GM12878 (cell line): ENCODE measurements around the gene DNAJB6. TPM values are rescaled to one million over a fixed set of nuclear protein-coding genes. Genes with fewer than 3 reads are reported as not detected.

Source experiments
- ATAC-seq: fragments of 200-7000 bp; cut with Tn5 transposase; 3 replicates; pipeline ENCODE4 v1.9.1; 2020; ENCODE audit warnings: mild to moderate bottlenecking, moderate library complexity
- BruUV-seq: library from RNA; stranded (reverse); fragments of 400-500 nt; replicated peaks from 2 replicates; lab custom pipeline; 2021; lab: Mats Ljungman, UMichigan
- CTCF ChIA-PET: fragments of 300-600 bp; sonication (Branson Sonifier 250); formaldehyde crosslinking; extraction: SDS; loops from one replicate; lab custom pipeline; 2021; ENCODE audit warnings: inconsistent platforms; lab: Yijun Ruan, JAX
- POLR2A ChIA-PET: fragments of 350-600 bp; formaldehyde crosslinking; extraction: SDS; loops from one replicate; lab custom pipeline; 2021; ENCODE audit warnings: inconsistent platforms; lab: Charles Lee
- RAD21 ChIA-PET: fragments of 300-600 bp; sonication (Branson Sonifier 250); formaldehyde crosslinking; loops from one replicate; lab custom pipeline; 2023; ENCODE audit warnings: antibody characterized with exemption; ENCODE audit not compliant: unreplicated experiment; lab: Charles Lee
- SMC1A ChIA-PET: fragments of 300-600 bp; sonication (Branson Sonifier 250); formaldehyde crosslinking; loops from one replicate; lab custom pipeline; 2023; ENCODE audit not compliant: unreplicated experiment, uncharacterized antibody; lab: Charles Lee
- DNase-seq: peaks from one replicate; pipeline ENCODE4 v3.0.0-alpha.2; 2011; ENCODE audit warnings: low read depth, low spot score
- FAIRE-seq: peaks from 3 replicates; lab custom pipeline; 2011; peaks lifted over from hg19 to GRCh38; lab: Jason Lieb, UNC
- H2AFZ ChIP-seq: 2 replicates; pipeline ENCODE4 v1.6.0; 2011; ENCODE audit warnings: low read depth, low read length, control low read depth; ENCODE audit not compliant: control insufficient read depth
- H3K27ac ChIP-seq: 2 replicates; pipeline ENCODE4 v1.5.1; 2011; ENCODE audit warnings: control low read depth; ENCODE audit not compliant: control insufficient read depth, insufficient read depth
- H3K27me3 ChIP-seq, 2 experiments: replicated peaks in 1 of 2; 2 replicates each; pipeline versions ENCODE4 v1.6.0 to v1.6.1; 2011; ENCODE audit warnings: low read length in 1 of 2; ENCODE audit not compliant: control insufficient read depth in 2 of 2, insufficient read depth in 2 of 2
- H3K36me3 ChIP-seq, 2 experiments: 2 replicates each; pipeline ENCODE4 v1.5.1; 2011; ENCODE audit warnings: low read length in 1 of 2; ENCODE audit not compliant: control insufficient read depth in 2 of 2, insufficient read depth in 2 of 2
- H3K4me1 ChIP-seq: 2 replicates; pipeline ENCODE4 v1.6.1; 2011; ENCODE audit warnings: mild to moderate bottlenecking, low read length, moderate library complexity, mixed read lengths; ENCODE audit not compliant: control insufficient read depth, insufficient read depth
- H3K4me2 ChIP-seq: 2 replicates; pipeline ENCODE4 v1.6.0; 2011; ENCODE audit warnings: control low read depth; ENCODE audit not compliant: control insufficient read depth, insufficient read depth
- H3K4me3 ChIP-seq: fragments of 200-600 bp; sonication (generic); 2 replicates; pipeline ENCODE4 v1.5.1; 2016
- H3K79me2 ChIP-seq: 2 replicates; pipeline ENCODE4 v1.6.0; 2011; ENCODE audit warnings: low read length; ENCODE audit not compliant: control insufficient read depth, insufficient read depth
- H3K9ac ChIP-seq: 2 replicates; pipeline ENCODE4 v1.8.0; 2011; ENCODE audit warnings: low read length, control low read depth, mixed read lengths; ENCODE audit not compliant: control insufficient read depth, insufficient read depth
- H3K9me3 ChIP-seq: replicated peaks from 3 replicates; pipeline ENCODE4 v1.5.1; 2011; ENCODE audit warnings: mild to moderate bottlenecking, low read length; ENCODE audit not compliant: control insufficient read depth, insufficient read depth
- H4K20me1 ChIP-seq: 2 replicates; pipeline ENCODE4 v1.6.0; 2011; ENCODE audit not compliant: control insufficient read depth, insufficient read depth
- CBX5 ChIP-seq: sonication (generic); IDR thresholded peaks from 2 replicates; pipeline ENCODE4 v1.6.1; 2016; ENCODE audit warnings: low read depth, moderate library complexity, mild to moderate bottlenecking, inconsistent platforms
- CHD4 ChIP-seq: fragments of 200-600 bp; sonication (generic); IDR thresholded peaks from 2 replicates; pipeline ENCODE4 v1.6.1; 2016; ENCODE audit warnings: mild to moderate bottlenecking
- IRF3 ChIP-seq: fragments of 450-650 bp; IDR thresholded peaks from 2 replicates; pipeline ENCODE4 v1.6.1; 2014; ENCODE audit warnings: mild to moderate bottlenecking
- IRF5 ChIP-seq: fragments of 450-650 bp; IDR thresholded peaks from 2 replicates; pipeline ENCODE4 v1.6.1; 2017; ENCODE audit warnings: borderline replicate concordance
- JUND ChIP-seq: IDR thresholded peaks from 2 replicates; pipeline ENCODE4 v1.6.1; 2012; ENCODE audit warnings: low read depth, mild to moderate bottlenecking, low read length, improper control_type of control experiment, moderate library complexity
- MEF2B ChIP-seq: fragments of 450-650 bp; IDR thresholded peaks from 2 replicates; pipeline ENCODE4 v1.6.1; 2018; ENCODE audit warnings: mild to moderate bottlenecking, moderate library complexity; ENCODE audit not compliant: partially characterized antibody, poor library complexity, severe bottlenecking
- NFYB ChIP-seq: IDR thresholded peaks from 2 replicates; pipeline ENCODE4 v1.6.1; 2011; ENCODE audit warnings: low read depth, mild to moderate bottlenecking, low read length, improper control_type of control experiment, moderate library complexity; ENCODE audit not compliant: insufficient read depth
- PAX8 ChIP-seq: fragments of 450-650 bp; IDR thresholded peaks from 2 replicates; pipeline ENCODE4 v1.6.1; 2017; ENCODE audit warnings: mild to moderate bottlenecking, moderate library complexity
- SMAD1 ChIP-seq: fragments of 450-650 bp; IDR thresholded peaks from 2 replicates; pipeline ENCODE4 v1.6.1; 2018; ENCODE audit warnings: mild to moderate bottlenecking, low read depth; ENCODE audit not compliant: partially characterized antibody
- TCF3 ChIP-seq: IDR thresholded peaks from 2 replicates; pipeline ENCODE4 v1.6.1; 2012; ENCODE audit warnings: low read depth, mild to moderate bottlenecking, low read length, borderline replicate concordance; ENCODE audit not compliant: insufficient read depth
- ZNF207 ChIP-seq: fragments of 450-650 bp; IDR thresholded peaks from 2 replicates; pipeline ENCODE4 v1.6.1; 2014; ENCODE audit warnings: antibody characterized with exemption, mild to moderate bottlenecking, borderline replicate concordance
- WGBS: methylation state at CpG from one replicate; pipeline ENCODE4 v1.1.6; 2016; ENCODE audit warnings: low lambda C conversion rate; ENCODE audit not compliant: insufficient replicate concordance, insufficient coverage; ENCODE audit errors: missing lambda C conversion rate; 5-methylcytosine and 5-hydroxymethylcytosine counted together
- in situ Hi-C: fragments of 300-500 bp; cut with MboI; formaldehyde crosslinking; loops from 9 replicates; pipeline ENCODE4 v1.14.3; 2018; ENCODE audit warnings: mixed read lengths
- intact Hi-C: fragments of 100-400 bp; cut with micrococcal nuclease; formaldehyde crosslinking; loops from one replicate; pipeline ENCODE4 v1.14.2; 2022; ENCODE audit not compliant: unreplicated experiment
- polyA plus RNA-seq, 11 experiments: library from polyadenylated mRNA; depleted of rRNA in 4 of 11; unstranded in 6 of 11; stranded (reverse) in 5 of 11; fragments of >200 nt; fragmentation: Nextera tagmentation in 4 of 11; fragmentation: Illumina TruSeq in 1 of 11; extraction: Ambion mirVana in 4 of 11; extraction: Trizol in 1 of 11; gene quantifications; 1 replicate in 1 of 11; 2 replicates in 10 of 11; pipeline versions ENCODE4 v1.2.1 to v1.2.3, GENCODE V29; 2011 to 2016; ENCODE audit warnings: inconsistent platforms in 2 of 11, missing spikeins in 2 of 11, low read depth in 1 of 11
- total RNA-seq, 4 experiments: library from RNA; depleted of rRNA in 3 of 4; stranded (reverse); fragments of >200 nt in 3 of 4; fragmentation: Illumina TruSeq in 1 of 4; extraction: Trizol in 1 of 4; gene quantifications; 2 replicates each; pipeline versions ENCODE4 v1.2.1 to v1.2.3, GENCODE V29; 2013 to 2021
- TF ChIP-seq, protein P1 (sequence below): IDR thresholded peaks from 2 replicates; pipeline ENCODE4 v1.6.1; 2012; ENCODE audit warnings: improper control_type of control experiment, low read depth, low read length; ENCODE audit not compliant: insufficient replicate concordance
- TF ChIP-seq, protein P2 (sequence below): fragments of 150-350 bp; IDR thresholded peaks from 2 replicates; pipeline ENCODE4 v1.6.1; 2014; ENCODE audit warnings: mild to moderate bottlenecking, low read depth, low read length

DNAJB6 gene
- total and polyA plus RNA-seq, 10 of the 15 experiments (the other 5 are each of a cell fraction or from before 2014, with no cell fraction given): 34.5 to 117 (median 53.1) TPM

DNA sequence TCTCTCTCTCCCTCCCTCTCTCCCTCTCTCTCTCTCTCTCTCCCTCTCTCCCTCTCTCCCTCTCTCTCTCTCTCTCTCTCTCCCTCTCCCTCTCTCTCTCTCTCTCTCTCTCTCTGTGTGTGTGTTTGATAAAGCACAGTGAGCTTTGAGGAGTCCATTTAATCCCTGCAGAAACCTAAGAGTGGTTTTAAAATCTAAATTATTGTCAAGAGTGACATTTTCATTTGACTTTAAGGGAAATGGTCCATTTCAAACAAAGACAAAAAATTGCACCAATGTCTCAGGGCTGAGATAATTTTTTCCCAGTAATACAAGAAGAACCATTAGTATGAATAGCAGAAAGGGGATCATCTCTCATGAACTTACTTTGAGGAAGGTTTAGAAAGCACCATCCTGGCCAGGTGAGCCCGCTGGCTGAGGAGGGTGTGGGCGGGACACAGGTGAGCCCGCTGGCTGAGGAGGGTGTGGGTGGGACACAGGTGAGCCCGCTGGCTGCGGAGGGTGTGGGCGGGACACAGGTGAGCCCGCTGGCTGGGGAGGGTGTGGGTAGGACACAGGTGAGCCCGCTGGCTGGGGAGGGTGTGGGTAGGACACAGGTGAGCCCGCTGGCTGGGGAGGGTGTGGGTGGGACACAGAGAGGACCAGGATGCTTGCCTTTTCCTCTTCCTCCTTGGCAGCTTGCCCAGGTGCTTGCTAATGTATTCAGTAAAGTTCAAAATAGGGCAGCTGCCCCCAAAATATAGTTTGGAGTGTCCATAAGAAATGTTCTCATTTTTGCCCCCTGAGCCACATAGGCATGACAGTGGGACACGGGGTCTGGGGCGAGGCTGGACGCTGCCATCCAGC lies 125.0 kb downstream of the DNAJB6 start:
- H3K9ac ChIP-seq: no peak overlapping the region
- ChIA-PET POLR2A (no interaction called here), CTCF (no interaction called here)
- TF ChIP-seq TCF3 (no peak), MEF2B (no peak), JUND (no peak), IRF5 (no peak), ZNF207 (no peak), PAX8 (no peak), SMAD1 (no peak), CBX5 (no peak), CHD4 (no peak), NFYB (no peak), IRF3 (no peak)
- TF ChIP-seq, protein P1, sequence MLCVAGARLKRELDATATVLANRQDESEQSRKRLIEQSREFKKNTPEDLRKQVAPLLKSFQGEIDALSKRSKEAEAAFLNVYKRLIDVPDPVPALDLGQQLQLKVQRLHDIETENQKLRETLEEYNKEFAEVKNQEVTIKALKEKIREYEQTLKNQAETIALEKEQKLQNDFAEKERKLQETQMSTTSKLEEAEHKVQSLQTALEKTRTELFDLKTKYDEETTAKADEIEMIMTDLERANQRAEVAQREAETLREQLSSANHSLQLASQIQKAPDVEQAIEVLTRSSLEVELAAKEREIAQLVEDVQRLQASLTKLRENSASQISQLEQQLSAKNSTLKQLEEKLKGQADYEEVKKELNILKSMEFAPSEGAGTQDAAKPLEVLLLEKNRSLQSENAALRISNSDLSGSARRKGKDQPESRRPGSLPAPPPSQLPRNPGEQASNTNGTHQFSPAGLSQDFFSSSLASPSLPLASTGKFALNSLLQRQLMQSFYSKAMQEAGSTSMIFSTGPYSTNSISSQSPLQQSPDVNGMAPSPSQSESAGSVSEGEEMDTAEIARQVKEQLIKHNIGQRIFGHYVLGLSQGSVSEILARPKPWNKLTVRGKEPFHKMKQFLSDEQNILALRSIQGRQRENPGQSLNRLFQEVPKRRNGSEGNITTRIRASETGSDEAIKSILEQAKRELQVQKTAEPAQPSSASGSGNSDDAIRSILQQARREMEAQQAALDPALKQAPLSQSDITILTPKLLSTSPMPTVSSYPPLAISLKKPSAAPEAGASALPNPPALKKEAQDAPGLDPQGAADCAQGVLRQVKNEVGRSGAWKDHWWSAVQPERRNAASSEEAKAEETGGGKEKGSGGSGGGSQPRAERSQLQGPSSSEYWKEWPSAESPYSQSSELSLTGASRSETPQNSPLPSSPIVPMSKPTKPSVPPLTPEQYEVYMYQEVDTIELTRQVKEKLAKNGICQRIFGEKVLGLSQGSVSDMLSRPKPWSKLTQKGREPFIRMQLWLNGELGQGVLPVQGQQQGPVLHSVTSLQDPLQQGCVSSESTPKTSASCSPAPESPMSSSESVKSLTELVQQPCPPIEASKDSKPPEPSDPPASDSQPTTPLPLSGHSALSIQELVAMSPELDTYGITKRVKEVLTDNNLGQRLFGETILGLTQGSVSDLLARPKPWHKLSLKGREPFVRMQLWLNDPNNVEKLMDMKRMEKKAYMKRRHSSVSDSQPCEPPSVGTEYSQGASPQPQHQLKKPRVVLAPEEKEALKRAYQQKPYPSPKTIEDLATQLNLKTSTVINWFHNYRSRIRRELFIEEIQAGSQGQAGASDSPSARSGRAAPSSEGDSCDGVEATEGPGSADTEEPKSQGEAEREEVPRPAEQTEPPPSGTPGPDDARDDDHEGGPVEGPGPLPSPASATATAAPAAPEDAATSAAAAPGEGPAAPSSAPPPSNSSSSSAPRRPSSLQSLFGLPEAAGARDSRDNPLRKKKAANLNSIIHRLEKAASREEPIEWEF: no peak
- TF ChIP-seq, protein P2, sequence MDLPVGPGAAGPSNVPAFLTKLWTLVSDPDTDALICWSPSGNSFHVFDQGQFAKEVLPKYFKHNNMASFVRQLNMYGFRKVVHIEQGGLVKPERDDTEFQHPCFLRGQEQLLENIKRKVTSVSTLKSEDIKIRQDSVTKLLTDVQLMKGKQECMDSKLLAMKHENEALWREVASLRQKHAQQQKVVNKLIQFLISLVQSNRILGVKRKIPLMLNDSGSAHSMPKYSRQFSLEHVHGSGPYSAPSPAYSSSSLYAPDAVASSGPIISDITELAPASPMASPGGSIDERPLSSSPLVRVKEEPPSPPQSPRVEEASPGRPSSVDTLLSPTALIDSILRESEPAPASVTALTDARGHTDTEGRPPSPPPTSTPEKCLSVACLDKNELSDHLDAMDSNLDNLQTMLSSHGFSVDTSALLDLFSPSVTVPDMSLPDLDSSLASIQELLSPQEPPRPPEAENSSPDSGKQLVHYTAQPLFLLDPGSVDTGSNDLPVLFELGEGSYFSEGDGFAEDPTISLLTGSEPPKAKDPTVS: no peak

More for the DNA sequence above, 125.0 kb downstream of the DNAJB6 start:
- H3K4me2 ChIP-seq: no peak overlapping the region
- in situ Hi-C loops (no loop called here), intact Hi-C loops (no loop called here)
- ChIA-PET RAD21 (interaction anchor here (0.6 kb wide), 1 partner anchor 1569 kb away, joined by 3 read pairs; no protein-coding TSS in a partner anchor), SMC1A (no interaction called here)
- H3K27me3 ChIP-seq: no peaks in the 10 kb centered on the region; a peak in 1 of 4 replicates
- ATAC-seq (no peak), DNase-seq (no peak), FAIRE-seq (no peak)
- no peaks in the 10 kb centered on the region for H3K4me1 ChIP-seq
- no peak overlapping the region for H3K4me3 ChIP-seq
- H2AFZ ChIP-seq: no peak overlapping the region
- H4K20me1 ChIP-seq: no peaks in the 10 kb centered on the region
- BruUV-seq: no TSS peak
- no peaks in the 10 kb centered on the region for H3K79me2 ChIP-seq
- no peaks in the 10 kb centered on the region for H3K9me3 ChIP-seq
- no peak overlapping the region for H3K27ac ChIP-seq
- WGBS: 19% methylated on average over 8 of the region's 12 CpGs
- H3K36me3 ChIP-seq: no peaks in the 10 kb centered on the region
